AG04449 (cell line): Measurements from ENCODE around the gene TRIO.

Experiments used
- CTCF ChIA-PET: fragments of 350-600 bp; formaldehyde crosslinking; extraction: SDS; loops from one replicate; lab custom pipeline; 2021; ENCODE audit warnings: antibody characterized with exemption; lab: Yijun Ruan, JAX
- POLR2A ChIA-PET: fragments of 400-600, 350-600 bp; formaldehyde crosslinking; extraction: SDS; loops from one replicate; lab custom pipeline; 2020; ENCODE audit warnings: antibody characterized with exemption, inconsistent platforms; lab: Yijun Ruan, JAX
- DNase-seq: peaks from one replicate; pipeline ENCODE4 v3.0.0-alpha.2; 2010; ENCODE audit warnings: low read depth, low spot score
- H3K4me3 ChIP-seq: 2 replicates; pipeline ENCODE4 v1.5.1; 2011; ENCODE audit warnings: low read depth, mild to moderate bottlenecking, control low read depth, low read length
- CTCF ChIP-seq: IDR thresholded peaks from one replicate; pipeline ENCODE4 v1.5.1; 2011; ENCODE audit warnings: mild to moderate bottlenecking, moderate library complexity, low read length, control low read depth, inconsistent platforms; ENCODE audit not compliant: insufficient read depth; ENCODE audit errors: missing control alignments

The TRIO gene

DNA sequence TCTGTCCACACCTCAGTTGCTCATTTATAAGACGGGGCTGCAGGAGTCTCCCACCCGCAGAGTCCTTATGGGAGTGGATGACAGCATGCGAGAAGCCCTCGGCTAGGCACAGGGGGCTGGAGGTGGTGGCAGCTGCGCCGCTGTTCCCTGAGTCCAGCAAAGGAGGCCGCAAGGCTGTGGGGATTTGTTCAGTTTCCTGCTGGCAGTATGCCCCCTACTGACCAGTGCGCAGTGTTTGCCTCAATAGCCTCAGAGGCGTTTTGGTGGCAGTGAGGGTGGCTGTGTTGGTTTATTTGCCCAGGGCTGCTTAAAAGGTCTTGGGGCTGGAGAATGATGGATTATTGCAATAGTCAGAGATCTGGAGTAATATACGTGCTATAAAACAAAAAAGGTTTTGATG, 262.1 kb downstream of the TRIO start:
- CTCF ChIA-PET = interaction anchor here (0.8 to 1.0 kb wide), 2 partner anchors 19 to 243 kb away, joined by 3 to 6 read pairs; no protein-coding TSS in a partner anchor
- peak; percentile 21 for TF ChIP-seq CTCF
- POLR2A ChIA-PET = interaction anchor here (0.8 kb wide), 1 partner anchor 511 kb away, joined by 3 read pairs; no protein-coding TSS in a partner anchor
- H3K4me3 ChIP-seq = no peak overlapping the region
- DNase-seq = no peak

GRCh38 chr5:14405706-14406553, 262.8 kb downstream of the TRIO start:
- POLR2A ChIA-PET = no interaction called here
- no peak for DNase-seq
- no peak for TF ChIP-seq CTCF
- H3K4me3 ChIP-seq = no peak overlapping the region
- CTCF ChIA-PET = interaction anchor here (1.0 to 3.5 kb wide), 2 partner anchors 12 to 20 kb away, joined by 3 to 13 read pairs; no protein-coding TSS in a partner anchor

GRCh38 chr5:14406554-14406849, 263.4 kb downstream of the TRIO start:
- H3K4me3 ChIP-seq = no peak overlapping the region
- ChIA-PET POLR2A (no interaction called here), CTCF (interaction anchor here (3.5 kb wide), 1 partner anchor 12 kb away, joined by 13 read pairs; no protein-coding TSS in a partner anchor)
- peak; percentile 54 for DNase-seq
- no peak for TF ChIP-seq CTCF

DNA sequence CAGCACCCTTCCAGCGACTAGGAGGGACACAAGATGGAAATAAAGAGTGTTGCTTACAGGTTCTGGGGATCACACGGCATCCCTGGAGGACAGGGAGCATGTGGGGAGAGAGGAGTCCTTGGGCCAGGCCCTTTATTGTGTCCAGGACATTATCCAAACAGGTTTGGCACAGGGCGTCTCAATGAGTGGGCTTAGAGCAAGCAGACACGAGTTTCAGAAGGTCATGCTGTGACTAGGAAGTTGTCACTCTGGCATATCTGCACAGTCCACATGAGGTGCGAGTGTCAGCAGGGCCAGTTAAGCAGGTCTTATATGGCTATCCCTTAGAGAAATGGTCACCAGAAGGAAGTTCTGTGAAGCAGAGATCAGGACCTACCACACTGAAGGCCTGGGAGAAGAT, 263.9 kb downstream of the TRIO start:
- CTCF ChIA-PET = interaction anchor here (0.9 to 3.5 kb wide), 3 partner anchors 8 to 241 kb away, joined by 3 to 13 read pairs (median 7); no protein-coding TSS in a partner anchor
- no peak for DNase-seq
- POLR2A ChIA-PET = no interaction called here
- no peak overlapping the region for H3K4me3 ChIP-seq
- no peak for TF ChIP-seq CTCF

- ChIA-PET POLR2A (no interaction called here), CTCF (interaction anchor here (0.9 to 3.5 kb wide), 3 partner anchors 8 to 241 kb away, joined by 3 to 13 read pairs (median 7); no protein-coding TSS in a partner anchor)
- no peak for DNase-seq
- H3K4me3 ChIP-seq = no peak overlapping the region
- no peak for TF ChIP-seq CTCF
Measured at GRCh38 chr5:14407746-14408175, 264.6 kb downstream of the TRIO start.

DNA sequence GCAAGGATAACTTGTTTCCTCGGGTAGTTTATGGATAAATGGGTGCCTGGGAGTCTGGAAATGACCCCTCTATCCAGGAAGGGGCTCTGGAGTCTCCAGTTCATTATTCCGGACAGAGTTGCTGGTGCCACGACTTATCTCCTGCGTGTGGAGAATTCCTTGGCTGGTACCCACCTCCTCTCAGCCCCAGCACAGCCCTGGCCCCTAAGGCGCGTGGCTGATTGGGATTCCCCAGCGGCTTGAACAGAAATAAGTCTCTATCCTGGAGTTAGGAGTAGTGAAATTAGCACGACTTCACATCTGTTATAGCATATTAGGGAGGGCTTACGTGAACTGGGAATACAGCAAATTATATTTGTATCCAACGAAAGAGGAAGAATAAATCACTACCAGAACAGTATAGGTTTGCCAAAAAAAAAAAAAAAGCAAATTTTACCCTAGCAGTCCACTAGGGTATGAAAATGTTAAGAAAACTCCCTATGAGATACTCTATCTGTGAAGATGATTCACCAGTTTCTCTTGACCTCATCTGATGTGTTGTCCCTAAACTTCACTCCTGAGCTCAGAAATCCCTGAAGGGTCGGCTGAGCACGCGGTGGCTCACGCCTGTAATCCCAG, 265.9 kb downstream of the TRIO start:
- no peak overlapping the region for H3K4me3 ChIP-seq
- no peak for DNase-seq
- ChIA-PET POLR2A (no interaction called here), CTCF (interaction anchor here (0.6 to 3.5 kb wide), 5 partner anchors 9 to 240 kb away, joined by 3 to 13 read pairs (median 3); no protein-coding TSS in a partner anchor)
- no peak for TF ChIP-seq CTCF
